HUES64 (cell line): ENCODE data around the gene ARHGEF11.

Experiments
- H3K27ac ChIP-seq: 2 replicates; pipeline ENCODE4 v1.7.0; 2013; ENCODE audit warnings: low read depth, low read length, inconsistent platforms
- H3K27me3 ChIP-seq: 2 replicates; pipeline ENCODE4 v1.6.1; 2013; ENCODE audit warnings: mild to moderate bottlenecking, low read length; ENCODE audit not compliant: insufficient read depth
- H3K36me3 ChIP-seq: 2 replicates; pipeline ENCODE4 v1.6.1; 2013; ENCODE audit warnings: mild to moderate bottlenecking, low read length; ENCODE audit not compliant: insufficient read depth
- H3K4me1 ChIP-seq: 2 replicates; pipeline ENCODE4 v1.6.1; 2013; ENCODE audit warnings: mild to moderate bottlenecking, low read length, moderate library complexity; ENCODE audit not compliant: insufficient read depth
- H3K4me3 ChIP-seq: 2 replicates; pipeline ENCODE4 v1.5.1; 2013; ENCODE audit warnings: mild to moderate bottlenecking, low read length, moderate library complexity
- H3K9ac ChIP-seq: 2 replicates; pipeline ENCODE4 v1.6.1; 2013; ENCODE audit warnings: mild to moderate bottlenecking, low read depth, low read length
- H3K9me3 ChIP-seq: 2 replicates; pipeline ENCODE4 v1.6.1; 2013; ENCODE audit warnings: low read depth, low read length; ENCODE audit not compliant: insufficient read depth
- WGBS: fragments of 150-250, 120-280 bp; methylation state at CpG from one replicate; pipeline ENCODE4 v1.1.7; 2013; ENCODE audit warnings: missing lambda C conversion rate; 5-methylcytosine and 5-hydroxymethylcytosine counted together

ARHGEF11 gene

DNA sequence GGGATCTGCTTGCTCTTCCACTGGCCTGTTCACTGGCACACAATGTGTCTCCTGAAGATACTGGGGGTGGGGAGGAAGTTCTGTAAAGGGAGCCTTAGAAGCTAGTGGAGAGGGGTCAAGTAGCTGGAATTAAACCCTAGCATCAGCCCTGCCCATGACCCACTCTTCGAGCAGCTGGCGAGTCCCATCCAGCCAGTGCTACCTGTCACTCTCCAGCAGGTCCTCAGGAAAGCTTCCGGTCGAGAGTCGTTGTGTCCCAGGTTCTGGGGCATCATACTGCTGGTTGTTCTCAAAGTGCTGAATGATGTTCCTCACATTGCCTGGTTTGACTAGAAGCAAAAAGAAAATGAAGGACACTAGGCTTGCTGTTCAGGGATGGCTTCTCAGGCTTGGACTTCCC, 94.2 kb downstream of the ARHGEF11 start:
- H3K36me3 ChIP-seq, result peaks cover 99% of the 10 kb centered on the region
- H3K4me1 ChIP-seq, result no peaks in the 10 kb centered on the region
- WGBS, result 96% methylated on average over 5 of the region's 5 CpGs
- H3K27ac ChIP-seq, result no peak overlapping the region
- H3K4me3 ChIP-seq, result no peak overlapping the region
- no peak overlapping the region for H3K9ac ChIP-seq
- H3K27me3 ChIP-seq, result no peaks in the 10 kb centered on the region
- H3K9me3 ChIP-seq, result no peaks in the 10 kb centered on the region

- Histone ChIP-seq H3K9ac (no peak overlapping the region), H3K36me3 (peaks cover 99% of the 10 kb centered on the region), H3K4me1 (no peaks in the 10 kb centered on the region), H3K9me3 (no peaks in the 10 kb centered on the region), H3K27ac (no peak overlapping the region), H3K4me3 (no peak overlapping the region), H3K27me3 (no peaks in the 10 kb centered on the region)
- WGBS, result 91% methylated on average over 5 of the region's 5 CpGs
Observed at GRCh38 chr1:156949127-156949526, 96.4 kb downstream of the ARHGEF11 start.

- H3K36me3 ChIP-seq, result peaks cover 99% of the 10 kb centered on the region
- no peak overlapping the region for H3K4me3 ChIP-seq
- no peaks in the 10 kb centered on the region for H3K9me3 ChIP-seq
- WGBS, result 75% methylated on average over 4 of the region's 4 CpGs
- no peaks in the 10 kb centered on the region for H3K27me3 ChIP-seq
- H3K27ac ChIP-seq, result no peak overlapping the region
- no peaks in the 10 kb centered on the region for H3K4me1 ChIP-seq
- no peak overlapping the region for H3K9ac ChIP-seq
Observed at GRCh38 chr1:156948708-156949107, 96.8 kb downstream of the ARHGEF11 start.

DNA sequence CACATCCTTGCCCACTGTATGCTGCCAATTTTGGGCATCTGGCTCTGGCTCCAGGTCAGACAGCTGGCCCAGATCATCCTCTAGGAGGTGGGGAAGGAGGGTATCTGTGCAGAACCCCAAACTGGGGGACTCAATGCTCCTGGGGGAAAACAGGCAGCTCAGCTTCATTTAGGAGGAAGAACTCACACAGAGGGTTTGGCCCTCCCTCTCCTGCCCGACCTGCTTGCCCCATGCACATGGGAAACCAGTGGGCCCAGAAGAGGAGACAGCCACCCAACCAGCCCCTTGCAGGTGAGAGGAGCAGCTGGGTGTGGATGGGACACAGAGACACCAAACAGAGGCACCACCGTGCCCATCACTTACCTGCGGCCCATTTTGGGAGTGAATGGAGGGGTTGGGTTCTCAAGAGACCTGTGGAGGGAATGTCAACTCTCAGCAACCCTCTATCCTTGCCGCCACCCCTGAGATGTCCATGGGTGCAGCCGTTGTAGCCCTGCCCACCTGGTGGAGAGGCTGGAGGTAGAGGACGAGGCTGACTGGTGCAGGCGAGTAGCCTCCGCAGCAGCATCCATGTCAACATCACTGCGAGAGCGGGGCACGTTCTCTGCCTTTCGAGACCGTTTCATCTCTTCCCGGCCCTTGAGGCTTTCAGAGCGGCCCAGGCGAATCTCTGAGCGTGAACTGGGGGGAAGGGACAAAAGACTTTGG, 97.6 kb downstream of the ARHGEF11 start:
- Histone ChIP-seq H3K27me3 (no peaks in the 10 kb centered on the region), H3K9me3 (no peaks in the 10 kb centered on the region), H3K4me1 (no peaks in the 10 kb centered on the region), H3K4me3 (no peak overlapping the region), H3K36me3 (peaks cover 100% of the 10 kb centered on the region), H3K9ac (no peak overlapping the region), H3K27ac (no peak overlapping the region)
- 96% methylated on average over 17 of the region's 17 CpGs for WGBS

DNA sequence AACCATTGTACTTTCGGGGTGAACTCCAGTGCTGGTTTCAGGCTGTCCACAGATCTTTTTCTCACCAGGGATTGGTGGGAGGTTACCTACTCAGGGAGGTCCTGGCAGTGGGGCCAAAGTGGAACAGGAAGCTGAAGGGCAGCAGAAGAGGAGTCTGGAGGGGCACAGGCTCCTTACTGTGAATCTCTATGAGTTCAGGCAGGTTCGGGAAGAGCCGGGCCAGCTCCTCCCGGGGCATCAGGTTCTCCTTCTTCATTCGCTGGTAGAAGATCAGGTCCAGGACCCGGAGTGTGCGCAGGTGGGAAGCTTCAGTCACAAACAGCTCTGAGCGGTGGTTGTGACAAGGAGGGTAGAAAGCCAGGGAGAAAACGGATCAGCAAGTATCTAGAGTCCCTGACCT, 98.4 kb downstream of the ARHGEF11 start:
- H3K4me3 ChIP-seq, result no peak overlapping the region
- H3K9me3 ChIP-seq, result no peaks in the 10 kb centered on the region
- peaks cover 100% of the 10 kb centered on the region for H3K36me3 ChIP-seq
- H3K27ac ChIP-seq, result no peak overlapping the region
- WGBS, result 95% methylated on average over 9 of the region's 9 CpGs
- no peaks in the 10 kb centered on the region for H3K27me3 ChIP-seq
- no peak overlapping the region for H3K9ac ChIP-seq
- no peaks in the 10 kb centered on the region for H3K4me1 ChIP-seq

GRCh38 chr1:156945881-156946661, 99.5 kb downstream of the ARHGEF11 start:
- Histone ChIP-seq H3K27me3 (no peaks in the 10 kb centered on the region), H3K4me3 (no peak overlapping the region), H3K9me3 (no peaks in the 10 kb centered on the region), H3K4me1 (no peaks in the 10 kb centered on the region), H3K9ac (no peak overlapping the region), H3K36me3 (peaks cover 100% of the 10 kb centered on the region), H3K27ac (no peak overlapping the region)
- 94% methylated on average over 11 of the region's 11 CpGs for WGBS

DNA sequence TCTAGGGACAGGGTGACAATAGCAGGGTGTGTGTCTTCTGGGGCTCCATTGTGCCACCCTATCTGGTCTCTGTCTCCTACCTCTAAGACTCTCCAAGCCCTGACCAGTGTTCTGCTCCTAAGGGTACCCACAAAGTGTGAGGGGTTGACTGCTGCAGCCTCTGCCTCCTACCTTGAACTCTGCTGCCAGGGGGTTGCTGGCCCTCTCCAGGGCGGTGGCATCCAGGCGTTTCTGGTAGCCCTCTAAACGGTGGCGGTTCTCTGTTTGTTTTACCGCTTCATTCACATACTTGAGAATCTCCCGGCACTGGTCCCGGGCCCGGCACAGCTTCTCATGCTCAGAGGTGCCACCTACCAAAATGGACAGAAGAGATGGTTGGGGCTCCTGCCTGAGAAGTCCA, 100.7 kb downstream of the ARHGEF11 start:
- H3K9ac ChIP-seq, result no peak overlapping the region
- H3K36me3 ChIP-seq, result peaks cover 100% of the 10 kb centered on the region
- H3K9me3 ChIP-seq, result no peaks in the 10 kb centered on the region
- no peaks in the 10 kb centered on the region for H3K4me1 ChIP-seq
- no peak overlapping the region for H3K4me3 ChIP-seq
- no peak overlapping the region for H3K27ac ChIP-seq
- H3K27me3 ChIP-seq, result no peaks in the 10 kb centered on the region
- 98% methylated on average over 8 of the region's 8 CpGs for WGBS

DNA sequence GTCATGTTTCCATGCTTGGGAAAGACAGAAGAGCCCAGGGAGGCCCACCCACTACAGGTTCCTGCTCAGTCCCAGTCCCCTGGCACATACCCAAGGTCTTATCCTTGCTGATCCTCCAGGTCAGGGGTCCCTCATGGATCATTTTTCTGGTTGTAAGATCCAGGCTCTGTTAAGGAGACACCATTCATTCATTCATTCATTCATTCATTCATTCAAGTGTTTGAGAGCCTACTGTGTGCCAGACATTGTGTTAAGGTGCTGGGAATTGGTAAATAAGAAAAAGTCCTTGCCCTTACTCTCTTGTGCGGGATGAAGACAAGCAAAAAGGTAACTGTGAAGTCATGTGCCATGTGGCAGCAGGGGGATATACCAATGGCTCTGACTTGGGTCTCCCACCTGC, 101.3 kb downstream of the ARHGEF11 start:
- H3K27me3 ChIP-seq, result no peaks in the 10 kb centered on the region
- no peak overlapping the region for H3K27ac ChIP-seq
- no peaks in the 10 kb centered on the region for H3K4me1 ChIP-seq
- peaks cover 100% of the 10 kb centered on the region for H3K36me3 ChIP-seq
- no peak overlapping the region for H3K9ac ChIP-seq
- WGBS, result 100% methylated on average over 1 of the region's 1 CpG
- no peak overlapping the region for H3K4me3 ChIP-seq
- no peaks in the 10 kb centered on the region for H3K9me3 ChIP-seq

DNA sequence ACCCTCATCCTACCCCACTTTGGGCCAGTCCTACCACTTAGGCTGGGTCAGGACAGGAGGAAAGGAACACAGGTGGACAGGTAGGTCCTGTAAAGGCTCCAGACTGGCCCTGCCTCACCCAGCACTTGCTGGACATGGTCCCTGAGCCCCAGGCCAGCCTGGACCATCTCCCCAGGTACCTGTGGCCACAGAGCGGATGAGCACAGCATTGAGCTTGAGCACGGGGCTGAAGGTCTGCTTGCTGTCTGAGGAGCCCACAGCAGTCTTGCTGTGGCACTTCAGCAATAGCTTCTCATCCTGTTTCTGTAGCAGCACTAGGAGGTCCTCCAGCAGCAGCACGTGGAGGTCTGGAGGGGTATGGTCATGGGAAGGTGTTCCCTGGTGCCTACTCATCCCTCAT, 101.8 kb downstream of the ARHGEF11 start:
- H3K27me3 ChIP-seq, result no peaks in the 10 kb centered on the region
- no peak overlapping the region for H3K9ac ChIP-seq
- no peak overlapping the region for H3K4me3 ChIP-seq
- H3K27ac ChIP-seq, result no peak overlapping the region
- WGBS, result 94% methylated on average over 3 of the region's 3 CpGs
- H3K9me3 ChIP-seq, result no peaks in the 10 kb centered on the region
- no peaks in the 10 kb centered on the region for H3K4me1 ChIP-seq
- H3K36me3 ChIP-seq, result peaks cover 100% of the 10 kb centered on the region

DNA sequence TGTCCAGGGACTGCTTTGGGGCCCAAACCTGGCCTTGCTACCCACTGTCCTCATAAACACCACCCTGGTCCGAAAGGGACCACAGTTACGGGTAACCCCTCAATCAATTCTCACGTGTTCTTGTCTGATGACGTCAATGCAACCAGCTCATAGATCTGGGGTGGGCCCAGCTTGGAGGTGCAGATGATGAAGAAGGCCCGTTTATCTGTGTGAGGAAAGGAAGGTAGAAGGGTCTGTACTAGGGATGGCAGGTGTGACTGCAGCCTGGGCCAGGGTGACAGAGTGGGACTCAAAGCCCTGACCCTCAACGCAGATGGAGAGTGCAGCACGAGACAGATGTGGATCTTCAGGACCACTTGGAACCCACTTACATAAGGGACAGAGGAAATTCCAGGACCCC, 103.0 kb downstream of the ARHGEF11 start:
- Histone ChIP-seq H3K27ac (no peak overlapping the region), H3K4me3 (no peak overlapping the region), H3K9me3 (no peaks in the 10 kb centered on the region), H3K36me3 (peaks cover 100% of the 10 kb centered on the region), H3K27me3 (no peaks in the 10 kb centered on the region), H3K4me1 (no peaks in the 10 kb centered on the region), H3K9ac (no peak overlapping the region)
- 94% methylated on average over 7 of the region's 7 CpGs for WGBS

DNA sequence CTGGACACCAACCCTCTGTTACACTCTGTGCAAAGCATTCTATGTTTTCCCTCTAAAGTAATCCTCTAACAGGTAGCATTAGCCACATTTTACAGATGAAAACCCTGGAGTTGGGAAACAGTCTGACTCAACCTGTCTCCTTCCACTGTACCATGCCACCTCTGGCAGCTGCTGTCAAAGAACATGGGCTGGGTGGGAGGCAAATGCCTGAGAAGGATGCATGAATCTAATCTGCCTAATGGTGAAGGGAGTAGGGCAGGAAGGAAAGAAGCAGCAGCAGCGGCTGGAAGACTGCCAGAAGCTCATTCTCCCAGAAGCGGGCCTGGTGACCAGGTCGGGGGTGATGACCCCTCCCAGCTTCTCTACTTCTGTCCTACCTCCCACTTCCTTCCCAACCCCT, 103.4 kb downstream of the ARHGEF11 start:
- 92% methylated on average over 3 of the region's 3 CpGs for WGBS
- H3K27ac ChIP-seq, result no peak overlapping the region
- H3K4me3 ChIP-seq, result no peak overlapping the region
- peaks cover 100% of the 10 kb centered on the region for H3K36me3 ChIP-seq
- no peaks in the 10 kb centered on the region for H3K4me1 ChIP-seq
- no peak overlapping the region for H3K9ac ChIP-seq
- H3K27me3 ChIP-seq, result no peaks in the 10 kb centered on the region
- H3K9me3 ChIP-seq, result no peaks in the 10 kb centered on the region
